Liver (tissue), 3 donors: ENCODE measurements around the gene LYPD4.

ENCODE experiments used
- CTCF ChIP-seq: fragments of 150-350 bp; IDR thresholded peaks from 2 replicates; pipeline ENCODE4 v1.5.1; 2017; ENCODE audit warnings: improper control_type of control experiment, low read depth, low read length; ENCODE audit not compliant: missing input control
- GABPA ChIP-seq, 2 donors: IDR thresholded peaks in 1 of 2; conservative IDR thresholded peaks in 1 of 2; 2 replicates each; pipeline ENCODE4 v1.6.1; 2016; ENCODE audit warnings: antibody characterized with exemption in 2 of 2, mild to moderate bottlenecking in 1 of 2, moderate library complexity in 1 of 2
- MAX ChIP-seq: IDR thresholded peaks from 2 replicates; pipeline ENCODE4 v1.6.1; 2016; ENCODE audit warnings: antibody characterized with exemption
- RAD21 ChIP-seq, 2 donors: IDR thresholded peaks; 2 replicates each; pipeline ENCODE4 v1.6.1; 2016; ENCODE audit warnings: antibody characterized with exemption in 2 of 2, mild to moderate bottlenecking in 2 of 2
- REST ChIP-seq: IDR thresholded peaks from 2 replicates; pipeline ENCODE4 v1.6.1; 2016; ENCODE audit warnings: antibody characterized with exemption, mild to moderate bottlenecking
- TAF1 ChIP-seq: conservative IDR thresholded peaks from 2 replicates; pipeline ENCODE4 v1.6.1; 2016; ENCODE audit warnings: antibody characterized with exemption, mild to moderate bottlenecking
- donor health status: healthy.
- donor health status: healthy.

- TF ChIP-seq GABPA (IDR thresholded peaks at IDR 0.05 in 1 of 2, conservative IDR thresholded peaks at IDR 0.05 in 1 of 2) (no peak), MAX (no peak), CTCF (no peak), REST (no peak), RAD21 (IDR thresholded peaks at IDR 0.05) (no peak), TAF1 (no peak)
These were observed 638 bp upstream of the LYPD4 start for GRCh38 chr19:41845051-41845590.
